HG03558 (cell line): ENCODE measurements around the gene CCT3.

Experiments
- ATAC-seq: cut with Tn5 transposase; IDR thresholded peaks from one replicate; pipeline ENCODE4 v1.9.1; 2021; ENCODE audit warnings: moderate number of reproducible peaks; ENCODE audit not compliant: unreplicated experiment; ENCODE audit errors: extremely low read depth

CCT3 gene

GRCh38 chr1:156282479-156283222, 55.4 kb downstream of the CCT3 start, which contains the start of gene SMG5:
Gene SMG5, minus strand, starts transcription at chr1:156282825. Its CDS starts 145 bp downstream, at chr1:156282680.
- ATAC-seq: peak; percentile 71

- no peak for ATAC-seq
These were observed 56.2 kb downstream of the CCT3 start for GRCh38 chr1:156281693-156282478.

GRCh38 chr1:156281281-156281680, 56.8 kb downstream of the CCT3 start:
- ATAC-seq: peak; percentile 32

- no peak for ATAC-seq
These were observed 58.3 kb downstream of the CCT3 start for GRCh38 chr1:156279837-156280236.

- no peak for ATAC-seq
These were observed 61.1 kb downstream of the CCT3 start for GRCh38 chr1:156276966-156277381.

- ATAC-seq: no peak
These were observed 61.6 kb downstream of the CCT3 start for GRCh38 chr1:156276532-156276931.

- no peak for ATAC-seq
These were observed 67.8 kb downstream of the CCT3 start for GRCh38 chr1:156270314-156270713.

- no peak for ATAC-seq
These were observed 69.8 kb downstream of the CCT3 start for GRCh38 chr1:156268336-156268735.

- ATAC-seq: no peak
These were observed 72.0 kb downstream of the CCT3 start for GRCh38 chr1:156266051-156266450.

- no peak for ATAC-seq
These were observed 74.8 kb downstream of the CCT3 start for GRCh38 chr1:156263288-156263655.

- ATAC-seq: no peak
These were observed 75.4 kb downstream of the CCT3 start for GRCh38 chr1:156262461-156263287.

- ATAC-seq: no peak
These were observed 77.2 kb downstream of the CCT3 start for GRCh38 chr1:156260896-156261295.

- ATAC-seq: no peak
These were observed 78.3 kb downstream of the CCT3 start for GRCh38 chr1:156259805-156260204.
